Measurements from ENCODE around the gene NRARP.
A peak's percentile ranks its signal among the peaks of the same experiment; 100 is the strongest.

The NRARP gene

GRCh38 chr9:137317718-137318511, 15.8 kb upstream of the NRARP start:
- TF ChIP-seq, protein P1, sequence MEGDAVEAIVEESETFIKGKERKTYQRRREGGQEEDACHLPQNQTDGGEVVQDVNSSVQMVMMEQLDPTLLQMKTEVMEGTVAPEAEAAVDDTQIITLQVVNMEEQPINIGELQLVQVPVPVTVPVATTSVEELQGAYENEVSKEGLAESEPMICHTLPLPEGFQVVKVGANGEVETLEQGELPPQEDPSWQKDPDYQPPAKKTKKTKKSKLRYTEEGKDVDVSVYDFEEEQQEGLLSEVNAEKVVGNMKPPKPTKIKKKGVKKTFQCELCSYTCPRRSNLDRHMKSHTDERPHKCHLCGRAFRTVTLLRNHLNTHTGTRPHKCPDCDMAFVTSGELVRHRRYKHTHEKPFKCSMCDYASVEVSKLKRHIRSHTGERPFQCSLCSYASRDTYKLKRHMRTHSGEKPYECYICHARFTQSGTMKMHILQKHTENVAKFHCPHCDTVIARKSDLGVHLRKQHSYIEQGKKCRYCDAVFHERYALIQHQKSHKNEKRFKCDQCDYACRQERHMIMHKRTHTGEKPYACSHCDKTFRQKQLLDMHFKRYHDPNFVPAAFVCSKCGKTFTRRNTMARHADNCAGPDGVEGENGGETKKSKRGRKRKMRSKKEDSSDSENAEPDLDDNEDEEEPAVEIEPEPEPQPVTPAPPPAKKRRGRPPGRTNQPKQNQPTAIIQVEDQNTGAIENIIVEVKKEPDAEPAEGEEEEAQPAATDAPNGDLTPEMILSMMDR (IDR thresholded peaks at IDR 0.05; ENCODE audit: low read depth, low read length, poor library complexity, severe bottlenecking) = no peak
- TF ChIP-seq EZH2phosphoT487 (IDR thresholded peaks at IDR 0.05; ENCODE audit: borderline replicate concordance, low read length) = no peak
- Histone ChIP-seq H4K20me1 (ENCODE audit: control insufficient read depth, insufficient read depth, low read depth, low read length) (no peaks in the 10 kb centered on the region), H3K9me3 (ENCODE audit: control insufficient read depth, insufficient read depth, low read length) (no peaks in the 10 kb centered on the region), H3K4me1 (ENCODE audit: control insufficient read depth, low read length) (peaks cover 42% of the 10 kb centered on the region), H3K27me3 (ENCODE audit: control insufficient read depth, low read length) (no peaks in the 10 kb centered on the region), H3K27ac (ENCODE audit: low read depth, low read length) (no peak overlapping the region), H3K4me2 (ENCODE audit: low read length) (no peak overlapping the region), H3F3A (ENCODE audit: control insufficient read depth, insufficient read depth) (no peaks in the 10 kb centered on the region; the same call in 1 of the 2 replicates), H3K79me2 (ENCODE audit: control insufficient read depth, low read length) (no peaks in the 10 kb centered on the region), H3K9me2 (replicated peaks; ENCODE audit: control insufficient read depth, low read length) (no peaks in the 10 kb centered on the region), H3K4me3 (ENCODE audit: low read length) (no peak overlapping the region), H3K36me3 (ENCODE audit: control insufficient read depth, low read length) (no peaks in the 10 kb centered on the region)

- Histone ChIP-seq H3K4me3 (ENCODE audit: low read length) (peak overlapping the region; percentile 67), H3K4me1 (ENCODE audit: control insufficient read depth, low read length) (peaks cover 42% of the 10 kb centered on the region), H3K36me3 (ENCODE audit: control insufficient read depth, low read length) (no peaks in the 10 kb centered on the region), H3K27ac (ENCODE audit: low read depth, low read length) (no peak overlapping the region), H3K27me3 (ENCODE audit: control insufficient read depth, low read length) (no peaks in the 10 kb centered on the region), H3K4me2 (ENCODE audit: low read length) (peak overlapping the region; percentile 74), H3K9me2 (replicated peaks; ENCODE audit: control insufficient read depth, low read length) (no peaks in the 10 kb centered on the region), H3F3A (ENCODE audit: control insufficient read depth, insufficient read depth) (no peaks in the 10 kb centered on the region; the same call in 1 of the 2 replicates), H4K20me1 (ENCODE audit: control insufficient read depth, insufficient read depth, low read depth, low read length) (no peaks in the 10 kb centered on the region), H3K9me3 (ENCODE audit: control insufficient read depth, insufficient read depth, low read length) (no peaks in the 10 kb centered on the region), H3K79me2 (ENCODE audit: control insufficient read depth, low read length) (no peaks in the 10 kb centered on the region)
- TF ChIP-seq EZH2phosphoT487 (IDR thresholded peaks at IDR 0.05; ENCODE audit: borderline replicate concordance, low read length) = no peak
- TF ChIP-seq, protein P1 (IDR thresholded peaks at IDR 0.05; ENCODE audit: low read depth, low read length, poor library complexity, severe bottlenecking) = no peak
These were observed 15.1 kb upstream of the NRARP start for GRCh38 chr9:137317021-137317717.

GRCh38 chr9:137316012-137316981, 14.2 kb upstream of the NRARP start:
- TF ChIP-seq, protein P1 (IDR thresholded peaks at IDR 0.05; ENCODE audit: low read depth, low read length, poor library complexity, severe bottlenecking) = no peak
- no peak for TF ChIP-seq EZH2phosphoT487 (IDR thresholded peaks at IDR 0.05; ENCODE audit: borderline replicate concordance, low read length)
- Histone ChIP-seq H3K4me3 (ENCODE audit: low read length) (peak overlapping the region; percentile 67), H3K4me2 (ENCODE audit: low read length) (peak overlapping the region; percentile 74), H3K36me3 (ENCODE audit: control insufficient read depth, low read length) (no peaks in the 10 kb centered on the region), H3K9me2 (replicated peaks; ENCODE audit: control insufficient read depth, low read length) (no peaks in the 10 kb centered on the region), H3K27ac (ENCODE audit: low read depth, low read length) (peak overlapping the region; percentile 5; the same call in 1 of the 2 replicates), H3K9me3 (ENCODE audit: control insufficient read depth, insufficient read depth, low read length) (no peaks in the 10 kb centered on the region), H3K4me1 (ENCODE audit: control insufficient read depth, low read length) (peaks cover 38% of the 10 kb centered on the region), H3K27me3 (ENCODE audit: control insufficient read depth, low read length) (no peaks in the 10 kb centered on the region), H3K79me2 (ENCODE audit: control insufficient read depth, low read length) (no peaks in the 10 kb centered on the region), H4K20me1 (ENCODE audit: control insufficient read depth, insufficient read depth, low read depth, low read length) (no peaks in the 10 kb centered on the region), H3F3A (ENCODE audit: control insufficient read depth, insufficient read depth) (no peaks in the 10 kb centered on the region; the same call in 1 of the 2 replicates)
